Memory B cell (primary cell): ENCODE data around the gene ZNF784.
A peak's percentile ranks its signal among the peaks of the same experiment; 100 is the strongest.

ENCODE experiments used
- ATAC-seq: fragments of 150-1000 bp; cut with Tn5 transposase; 2 replicates; pipeline ENCODE4 v1.10.0; 2021; ENCODE audit warnings: low read depth, mild to moderate bottlenecking, moderate library complexity
- DNase-seq, 2 donors: peaks; one replicate each; pipeline ENCODE4 v3.0.0; 2022; ENCODE audit warnings: low spot score in 2 of 2
- H3K27ac Mint-ChIP-seq: one replicate; pipeline ENCODE4 v1.8.0; 2022; ENCODE audit warnings: mild to moderate bottlenecking, moderate library complexity, mixed read lengths
- H3K27me3 Mint-ChIP-seq: one replicate; pipeline ENCODE4 v1.8.0; 2022; ENCODE audit warnings: mixed read lengths
- H3K36me3 Mint-ChIP-seq: one replicate; pipeline ENCODE4 v1.8.0; 2022; ENCODE audit warnings: mild to moderate bottlenecking, mixed read lengths
- H3K4me1 Mint-ChIP-seq: one replicate; pipeline ENCODE4 v1.8.0; 2022; ENCODE audit warnings: mixed read lengths
- H3K4me3 Mint-ChIP-seq: one replicate; pipeline ENCODE4 v1.8.0; 2022; ENCODE audit warnings: mild to moderate bottlenecking, moderate library complexity, mixed read lengths
- H3K9me3 Mint-ChIP-seq: one replicate; pipeline ENCODE4 v1.8.0; 2022; ENCODE audit warnings: mixed read lengths

ZNF784 gene

GRCh38 chr19:55624109-55625003, at the start of gene ZNF784:
Gene ZNF784 (minus strand): TSS chr19:55624566. CDS start chr19:55624561, 5 bp downstream.
- Mint-ChIP-seq H3K4me1 (peaks cover 14% of the 10 kb centered on the region), H3K4me3 (peak within 1 kb of the TSS; percentile 99), H3K27ac (peak within 1 kb of the TSS; percentile 98), H3K9me3 (peaks cover 2% of the 10 kb centered on the region), H3K36me3 (no peaks in the 10 kb centered on the region), H3K27me3 (no peaks in the 10 kb centered on the region)
- peak; percentile 95 for DNase-seq
- peak; percentile 75 for ATAC-seq

- Mint-ChIP-seq H3K9me3 (no peaks in the 10 kb centered on the region), H3K4me1 (peaks cover 53% of the 10 kb centered on the region), H3K27me3 (no peaks in the 10 kb centered on the region), H3K36me3 (peaks cover 17% of the 10 kb centered on the region), H3K27ac (peak overlapping the region; percentile 98), H3K4me3 (no peak overlapping the region)
- ATAC-seq = no peak
- no peak for DNase-seq
Observed at GRCh38 chr19:55673889-55674288, 49.5 kb upstream of the ZNF784 start.

- Mint-ChIP-seq H3K36me3 (peaks cover 13% of the 10 kb centered on the region), H3K4me3 (no peak overlapping the region), H3K9me3 (no peaks in the 10 kb centered on the region), H3K27me3 (no peaks in the 10 kb centered on the region), H3K4me1 (peaks cover 49% of the 10 kb centered on the region), H3K27ac (peak overlapping the region; percentile 80)
- DNase-seq (no peak), ATAC-seq (no peak)
Observed at GRCh38 chr19:55673465-55673864, 49.1 kb upstream of the ZNF784 start.

- no peak for ATAC-seq
- Mint-ChIP-seq H3K4me1 (peaks cover 41% of the 10 kb centered on the region), H3K4me3 (no peak overlapping the region), H3K36me3 (peaks cover 12% of the 10 kb centered on the region), H3K27ac (peak overlapping the region; percentile 32), H3K27me3 (no peaks in the 10 kb centered on the region), H3K9me3 (no peaks in the 10 kb centered on the region)
- DNase-seq = no peak
Observed at GRCh38 chr19:55672418-55672817, 48.1 kb upstream of the ZNF784 start.

GRCh38 chr19:55671054-55671378, 46.6 kb upstream of the ZNF784 start:
- Mint-ChIP-seq H3K4me3 (no peak overlapping the region), H3K4me1 (peaks cover 35% of the 10 kb centered on the region), H3K36me3 (peaks cover 10% of the 10 kb centered on the region), H3K27ac (peak overlapping the region; percentile 74), H3K9me3 (no peaks in the 10 kb centered on the region), H3K27me3 (no peaks in the 10 kb centered on the region)
- DNase-seq (no peak), ATAC-seq (no peak)

GRCh38 chr19:55670280-55671053, 46.1 kb upstream of the ZNF784 start:
- Mint-ChIP-seq H3K4me3 (no peak overlapping the region), H3K27ac (peak overlapping the region; percentile 74), H3K9me3 (no peaks in the 10 kb centered on the region), H3K27me3 (no peaks in the 10 kb centered on the region), H3K4me1 (peaks cover 30% of the 10 kb centered on the region), H3K36me3 (peaks cover 8% of the 10 kb centered on the region)
- ATAC-seq (no peak), DNase-seq (no peak)

- Mint-ChIP-seq H3K27ac (no peak overlapping the region), H3K4me1 (peaks cover 28% of the 10 kb centered on the region), H3K27me3 (no peaks in the 10 kb centered on the region), H3K4me3 (no peak overlapping the region), H3K9me3 (no peaks in the 10 kb centered on the region), H3K36me3 (peaks cover 7% of the 10 kb centered on the region)
- DNase-seq (no peak), ATAC-seq (no peak)
Observed at GRCh38 chr19:55669418-55670279, 45.3 kb upstream of the ZNF784 start.

- Mint-ChIP-seq H3K9me3 (no peaks in the 10 kb centered on the region), H3K27ac (no peak overlapping the region), H3K4me3 (no peak overlapping the region), H3K27me3 (no peaks in the 10 kb centered on the region), H3K4me1 (peaks cover 24% of the 10 kb centered on the region), H3K36me3 (peaks cover 9% of the 10 kb centered on the region)
- DNase-seq (no peak), ATAC-seq (no peak)
Observed at GRCh38 chr19:55668603-55669348, 44.4 kb upstream of the ZNF784 start.

GRCh38 chr19:55667958-55668357, 43.6 kb upstream of the ZNF784 start:
- no peak overlapping the region for H3K27ac Mint-ChIP-seq
- H3K9me3 Mint-ChIP-seq = no peaks in the 10 kb centered on the region
- H3K4me3 Mint-ChIP-seq = no peak overlapping the region
- DNase-seq (no peak), ATAC-seq (no peak)
- peaks cover 27% of the 10 kb centered on the region for H3K4me1 Mint-ChIP-seq
- H3K27me3 Mint-ChIP-seq = no peaks in the 10 kb centered on the region
- peaks cover 17% of the 10 kb centered on the region for H3K36me3 Mint-ChIP-seq

- H3K4me3 Mint-ChIP-seq = no peak overlapping the region
- DNase-seq = no peak
- no peak overlapping the region for H3K27ac Mint-ChIP-seq
- H3K27me3 Mint-ChIP-seq = no peaks in the 10 kb centered on the region
- no peak for ATAC-seq
- peaks cover 31% of the 10 kb centered on the region for H3K4me1 Mint-ChIP-seq
- no peaks in the 10 kb centered on the region for H3K9me3 Mint-ChIP-seq
- peaks cover 21% of the 10 kb centered on the region for H3K36me3 Mint-ChIP-seq
Observed at GRCh38 chr19:55667511-55667910, 43.1 kb upstream of the ZNF784 start.

- no peaks in the 10 kb centered on the region for H3K9me3 Mint-ChIP-seq
- no peak overlapping the region for H3K4me3 Mint-ChIP-seq
Observed at GRCh38 chr19:55667006-55667381, 42.6 kb upstream of the ZNF784 start.

GRCh38 chr19:55666343-55667005, 42.1 kb upstream of the ZNF784 start:
- Mint-ChIP-seq H3K4me3 (no peak overlapping the region), H3K9me3 (no peaks in the 10 kb centered on the region), H3K36me3 (peaks cover 27% of the 10 kb centered on the region), H3K27ac (no peak overlapping the region), H3K27me3 (no peaks in the 10 kb centered on the region), H3K4me1 (peaks cover 34% of the 10 kb centered on the region)
- no peak for ATAC-seq
- DNase-seq = no peak

More at GRCh38 chr19:55667006-55667381, 42.6 kb upstream of the ZNF784 start:
- ATAC-seq = no peak
- no peak for DNase-seq
- Mint-ChIP-seq H3K27ac (no peak overlapping the region), H3K4me1 (peaks cover 33% of the 10 kb centered on the region), H3K36me3 (peaks cover 25% of the 10 kb centered on the region), H3K27me3 (no peaks in the 10 kb centered on the region)
